Suppressor macrophage (primary cell): ENCODE measurements around the gene ZCWPW1.
"Not testable (repeated sequence)": the region's sequence is repeated elsewhere in the genome, so short reads cannot be mapped to it uniquely, and the experiment has no call there.

Source experiments
- DNase-seq, 4 experiments: peaks; one replicate each; pipeline ENCODE4 v3.0.0-alpha.2; 2020 to 2022

ZCWPW1 gene

DNA sequence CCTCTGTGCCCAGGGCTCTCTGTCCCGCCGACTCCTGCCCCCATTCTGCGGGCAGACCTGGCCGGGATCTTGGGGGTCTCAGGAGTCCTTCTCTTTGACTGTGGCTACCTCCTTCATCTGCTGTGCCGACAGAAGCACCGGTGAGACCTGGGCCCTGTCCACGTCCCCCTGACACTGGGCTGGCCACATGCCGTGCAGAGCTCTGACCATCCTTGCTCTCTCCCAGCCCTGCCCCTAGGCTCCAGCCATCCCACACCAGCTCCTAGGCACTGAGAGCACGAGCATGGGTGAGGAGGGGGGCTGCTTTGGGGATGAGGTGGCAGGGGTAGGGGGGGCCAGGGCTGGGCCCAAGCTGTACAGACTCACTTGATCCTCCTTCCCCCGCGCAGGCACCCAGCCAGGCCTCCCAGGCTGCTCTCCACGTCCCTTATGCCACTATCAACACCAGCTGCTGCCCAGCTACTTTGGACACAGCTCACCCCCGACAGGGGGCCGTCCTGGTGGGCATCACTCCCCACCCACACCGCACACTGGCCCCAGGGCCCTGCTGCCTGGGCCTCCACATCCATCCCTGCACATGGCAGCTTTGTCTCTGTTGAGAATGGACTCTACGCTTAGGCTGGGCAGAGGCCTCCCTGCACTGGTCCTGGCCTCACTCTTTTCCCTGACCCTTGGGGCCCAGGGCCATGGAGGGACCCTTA lies 75.4 kb downstream of the ZCWPW1 start:
- no peak for DNase-seq

DNA sequence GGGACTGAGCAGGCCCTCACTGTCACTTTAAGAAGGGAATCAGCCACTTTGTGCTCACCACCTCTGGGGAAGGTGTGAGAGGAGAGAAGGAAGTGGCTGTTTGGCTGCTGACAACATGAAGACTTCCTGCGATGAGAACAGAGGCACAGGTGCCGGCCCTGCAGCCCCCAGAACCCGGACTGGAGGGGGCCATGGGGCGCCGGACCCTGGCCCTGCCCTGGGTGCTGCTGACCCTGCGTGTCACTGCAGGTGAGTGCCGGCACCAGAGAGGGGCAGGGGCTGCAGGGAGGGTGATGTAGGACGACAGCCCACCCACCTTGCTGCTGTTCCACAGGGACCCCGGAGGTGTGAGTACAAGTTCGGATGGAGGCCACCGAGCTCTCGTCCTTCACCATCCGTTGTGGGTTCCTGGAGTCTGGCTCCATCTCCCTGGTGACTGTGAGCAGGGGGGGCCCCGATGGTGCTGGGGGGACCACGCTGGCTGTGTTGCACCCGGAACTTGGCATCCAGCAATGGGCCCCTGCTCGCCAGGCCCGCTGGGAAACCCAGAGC lies 76.2 kb downstream of the ZCWPW1 start:
- DNase-seq = not testable (repeated sequence)

DNA sequence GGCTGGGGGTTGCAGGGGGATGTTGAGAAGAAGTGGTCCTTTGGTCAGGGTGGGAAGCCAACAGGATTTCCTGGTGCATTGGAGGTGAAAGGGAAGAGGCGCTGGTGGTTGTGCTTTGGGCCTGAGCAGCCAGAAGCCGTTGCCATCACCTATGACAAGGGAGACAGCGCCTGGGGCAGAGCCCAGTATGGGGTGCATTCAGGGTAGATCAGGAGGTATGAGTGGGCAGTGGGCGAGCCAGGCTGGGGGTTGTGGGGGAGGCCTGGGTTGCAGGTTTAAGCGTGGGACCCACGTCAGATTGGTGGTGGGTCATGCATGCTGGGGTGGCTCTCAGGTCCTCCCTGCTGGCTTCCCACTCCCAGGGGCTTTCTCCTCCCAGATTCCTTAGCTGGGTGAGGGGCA lies 76.8 kb downstream of the ZCWPW1 start:
- no peak for DNase-seq
